A673 (cell line): ENCODE results near the gene C21orf58. TPM values are rescaled to one million over a fixed set of nuclear protein-coding genes. Genes with fewer than 3 reads are reported as not detected.

Source experiments
- BruUV-seq: library from RNA; stranded (reverse); fragments of 400-500 nt; replicated peaks from 2 replicates; lab custom pipeline; 2021; lab: Mats Ljungman, UMichigan
- CTCF ChIA-PET: fragments of 300-600 bp; sonication (Branson Sonifier 250); formaldehyde crosslinking; loops from one replicate; lab custom pipeline; 2022; ENCODE audit warnings: antibody characterized with exemption; lab: Charles Lee
- POLR2A ChIA-PET: fragments of 300-600 bp; sonication (Branson Sonifier 250); formaldehyde crosslinking; loops from one replicate; lab custom pipeline; 2022; ENCODE audit warnings: antibody characterized with exemption; ENCODE audit not compliant: low non-redundant PET; lab: Charles Lee
- DNase-seq: peaks from one replicate; pipeline ENCODE4 v3.0.0-alpha.2; 2015; ENCODE audit warnings: low spot score
- H3K27ac ChIP-seq: fragments of 200-600 bp; sonication (generic); 2 replicates; pipeline ENCODE4 v1.5.1; 2016; ENCODE audit warnings: mixed run types, low read depth, mild to moderate bottlenecking, mixed read lengths, antibody characterized with exemption, low read length; ENCODE audit not compliant: poor library complexity, severe bottlenecking
- H3K27me3 ChIP-seq: fragments of 200-600 bp; sonication (generic); replicated peaks from 2 replicates; pipeline ENCODE4 v1.6.1; 2017; ENCODE audit warnings: mixed run types, low read depth, mild to moderate bottlenecking, mixed read lengths, antibody characterized with exemption, low read length; ENCODE audit not compliant: insufficient read depth, poor library complexity
- H3K36me3 ChIP-seq: fragments of 200-600 bp; sonication (generic); 2 replicates; pipeline ENCODE4 v1.6.1; 2016; ENCODE audit warnings: mixed run types, mild to moderate bottlenecking, mixed read lengths, antibody characterized with exemption, low read length; ENCODE audit not compliant: insufficient read depth, poor library complexity, severe bottlenecking
- H3K4me1 ChIP-seq: fragments of 200-600 bp; sonication (generic); 2 replicates; pipeline ENCODE4 v1.6.1; 2017; ENCODE audit warnings: mixed run types, mild to moderate bottlenecking, mixed read lengths, antibody characterized with exemption, low read length; ENCODE audit not compliant: insufficient read depth, poor library complexity, severe bottlenecking
- H3K4me3 ChIP-seq: fragments of 200-600 bp; sonication (generic); 2 replicates; pipeline ENCODE4 v1.5.1; 2016; ENCODE audit warnings: low read depth, mixed run types, mild to moderate bottlenecking, mixed read lengths, low read length; ENCODE audit not compliant: poor library complexity, severe bottlenecking
- H3K9me3 ChIP-seq: fragments of 200-600 bp; sonication (generic); 2 replicates; pipeline ENCODE4 v1.6.1; 2016; ENCODE audit warnings: mixed run types, low read depth, mild to moderate bottlenecking, mixed read lengths, antibody characterized with exemption, low read length; ENCODE audit not compliant: poor library complexity, severe bottlenecking
- CTCF ChIP-seq: fragments of 300-800, 200-600 bp; sonication (generic); conservative IDR thresholded peaks from 2 replicates; pipeline ENCODE4 v1.5.1; 2017; ENCODE audit warnings: low read depth, mild to moderate bottlenecking, antibody characterized with exemption, low read length, moderate library complexity, mixed read lengths
- EZH2 ChIP-seq: fragments of 200-600 bp; sonication (generic); IDR thresholded peaks from 2 replicates; pipeline ENCODE4 v1.6.1; 2017; ENCODE audit warnings: borderline replicate concordance, low read depth, mild to moderate bottlenecking, mixed read lengths, antibody characterized with exemption, low read length; ENCODE audit not compliant: poor library complexity, severe bottlenecking
- intact Hi-C: fragments of 100-400 bp; cut with micrococcal nuclease; formaldehyde crosslinking; loops from one replicate; pipeline ENCODE4 v1.10.0; 2022; ENCODE audit not compliant: unreplicated experiment
- total RNA-seq: library from RNA; stranded (reverse); gene quantifications from 2 replicates; pipeline ENCODE4 v1.2.3, GENCODE V29; 2021

The C21orf58 gene
- total RNA-seq, 1 experiment from 2014 or later = 41.2 TPM

GRCh38 chr21:46324390-46325072 lies 861 bp upstream of the C21orf58 start:
- intact Hi-C loops = loop anchor here (5.0 kb wide), 1 partner anchor 97 kb away; the partner anchor contains the start of gene LSS
- POLR2A ChIA-PET = interaction anchor here (0.6 kb wide), 1 partner anchor 128 kb away, joined by 4 read pairs; no protein-coding TSS in a partner anchor
- no peak for TF ChIP-seq EZH2
- no peaks in the 10 kb centered on the region for H3K27me3 ChIP-seq
- H3K4me1 ChIP-seq = peaks cover 27% of the 10 kb centered on the region
- peak; percentile 89 for DNase-seq
- peak overlapping the region; percentile 100 for H3K27ac ChIP-seq
- H3K36me3 ChIP-seq = peaks cover 28% of the 10 kb centered on the region
- no TSS peak for BruUV-seq
- H3K9me3 ChIP-seq = no peaks in the 10 kb centered on the region
- peak overlapping the region; percentile 89 for H3K4me3 ChIP-seq
- CTCF ChIA-PET = interaction anchor here (0.6 kb wide), 1 partner anchor 352 kb away, joined by 4 read pairs; no protein-coding TSS in a partner anchor

DNA sequence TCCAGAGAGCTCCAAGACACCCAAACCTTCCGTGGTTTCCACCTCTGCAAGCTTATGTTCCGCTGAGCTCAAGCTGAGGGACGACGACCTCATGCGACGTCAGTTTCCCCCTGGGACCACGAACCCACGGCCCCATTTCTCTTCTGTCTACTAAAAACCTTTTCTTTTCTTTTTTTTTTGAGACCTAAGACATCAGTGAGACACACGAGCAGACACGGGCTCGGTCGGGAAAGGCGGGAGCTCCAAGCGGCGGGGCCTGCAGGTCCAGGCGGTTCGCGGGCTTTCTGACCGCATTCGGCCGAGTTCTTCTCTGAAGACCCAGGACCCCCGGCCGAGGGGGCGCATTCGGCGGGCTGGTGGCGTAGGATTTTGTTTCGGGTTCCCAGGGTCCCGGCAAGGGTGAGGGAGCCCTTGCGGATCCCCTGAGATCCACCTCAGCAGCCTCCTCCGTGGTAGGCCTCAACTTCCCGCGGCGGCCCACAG lies 402 bp downstream of the C21orf58 start:
- intact Hi-C loops = loop anchor here (5.0 kb wide), 1 partner anchor 96 kb away; the partner anchor contains the start of gene LSS
- no TSS peak for BruUV-seq
- TF ChIP-seq CTCF (no peak), EZH2 (no peak)
- CTCF ChIA-PET = interaction anchor here (0.5 kb wide), 1 partner anchor 350 kb away, joined by 8 read pairs; no protein-coding TSS in a partner anchor
- peaks cover 27% of the 10 kb centered on the region for H3K4me1 ChIP-seq
- H3K36me3 ChIP-seq = peaks cover 25% of the 10 kb centered on the region
- POLR2A ChIA-PET = interaction anchor here (0.6 kb wide), 3 partner anchors 9 to 105 kb away, joined by 3 to 11 read pairs (median 5); no protein-coding TSS in a partner anchor
- no peak for DNase-seq
- no peaks in the 10 kb centered on the region for H3K27me3 ChIP-seq
- no peaks in the 10 kb centered on the region for H3K9me3 ChIP-seq
- peak overlapping the region; percentile 89 for H3K4me3 ChIP-seq
- H3K27ac ChIP-seq = peak overlapping the region; percentile 100

DNA sequence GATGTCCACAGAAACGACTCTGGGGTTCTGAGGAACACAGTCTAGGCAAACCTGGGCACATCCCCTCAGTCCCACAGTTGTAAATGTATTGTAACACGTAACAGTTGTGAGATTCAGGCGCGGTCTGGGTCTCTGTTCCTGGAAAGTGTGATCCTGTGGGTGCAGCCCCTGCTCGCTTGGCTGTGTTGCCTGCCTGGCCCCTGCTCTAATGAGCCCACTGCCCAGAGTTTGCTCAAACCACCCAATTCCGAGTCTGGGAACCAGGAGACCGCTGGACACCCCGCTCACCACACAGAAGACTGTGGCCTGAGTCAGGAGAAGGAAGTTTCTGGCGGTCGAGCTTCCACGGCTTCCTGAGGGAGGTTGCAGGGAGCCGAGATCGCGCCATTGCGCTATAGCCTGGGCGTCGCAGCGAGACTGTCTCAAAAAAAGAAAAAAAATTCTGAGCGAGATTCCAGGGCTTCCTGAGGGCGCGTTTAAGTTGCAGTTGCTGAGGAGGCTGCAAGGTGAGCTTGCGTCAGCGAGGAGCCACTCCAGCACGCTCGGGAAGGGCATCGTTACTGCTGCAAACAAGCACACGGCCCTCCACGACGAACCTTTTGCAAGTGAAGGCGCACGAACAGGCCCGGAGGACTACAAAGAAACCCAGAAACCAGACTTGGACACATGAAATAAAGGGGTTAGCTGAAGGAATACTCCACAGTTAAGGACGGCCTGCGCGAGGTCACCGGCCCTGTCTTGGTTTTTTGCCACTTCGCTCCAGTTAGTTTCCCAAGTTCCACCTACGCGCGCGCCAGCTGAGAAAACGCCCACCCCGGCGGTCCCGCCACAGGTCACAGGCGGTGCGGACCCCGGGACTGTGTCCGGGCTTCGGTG lies 1.1 kb downstream of the C21orf58 start:
- no TSS peak for BruUV-seq
- peaks cover 28% of the 10 kb centered on the region for H3K36me3 ChIP-seq
- H3K27ac ChIP-seq = peak overlapping the region; percentile 100
- no peaks in the 10 kb centered on the region for H3K9me3 ChIP-seq
- ChIA-PET CTCF (no interaction called here), POLR2A (interaction anchor here (0.6 kb wide), 2 partner anchors 8 to 104 kb away, joined by 3 to 11 read pairs; no protein-coding TSS in a partner anchor)
- intact Hi-C loops = loop anchor here (5.0 kb wide), 1 partner anchor 95 kb away; the partner anchor contains the start of gene LSS
- peaks cover 27% of the 10 kb centered on the region for H3K4me1 ChIP-seq
- peak overlapping the region; percentile 89 for H3K4me3 ChIP-seq
- no peaks in the 10 kb centered on the region for H3K27me3 ChIP-seq
- peak; percentile 31 for DNase-seq
- TF ChIP-seq EZH2 = no peak
- TF ChIP-seq CTCF = no peak
